AG08395 (cell line): ENCODE data around the gene SORCS2.

Experiments
- DNase-seq: peaks from one replicate; pipeline ENCODE4 v3.0.0; 2012; ENCODE audit warnings: mixed read lengths, low spot score

SORCS2 gene

GRCh38 chr4:7637139-7637538, 444.8 kb downstream of the SORCS2 start:
- DNase-seq = no peak

GRCh38 chr4:7637971-7638370, 445.6 kb downstream of the SORCS2 start:
- no peak for DNase-seq

GRCh38 chr4:7638489-7638888, 446.2 kb downstream of the SORCS2 start:
- DNase-seq = no peak

GRCh38 chr4:7638984-7639789, 446.8 kb downstream of the SORCS2 start:
- no peak for DNase-seq

- DNase-seq = no peak
Measured at GRCh38 chr4:7640136-7640535, 447.8 kb downstream of the SORCS2 start.

GRCh38 chr4:7641712-7642111, 449.4 kb downstream of the SORCS2 start:
- DNase-seq = no peak

- DNase-seq = no peak
Measured at GRCh38 chr4:7642741-7643458, 450.6 kb downstream of the SORCS2 start.

GRCh38 chr4:7645158-7645557, 452.8 kb downstream of the SORCS2 start:
- no peak for DNase-seq

GRCh38 chr4:7645956-7646355, 453.6 kb downstream of the SORCS2 start:
- no peak for DNase-seq

GRCh38 chr4:7646384-7647061, 454.2 kb downstream of the SORCS2 start:
- no peak for DNase-seq

GRCh38 chr4:7647186-7647585, 454.8 kb downstream of the SORCS2 start:
- no peak for DNase-seq

- peak; percentile 63 for DNase-seq
Measured at GRCh38 chr4:7647600-7648543, 455.5 kb downstream of the SORCS2 start.

- DNase-seq = no peak
Measured at GRCh38 chr4:7648544-7649395, 456.4 kb downstream of the SORCS2 start.

GRCh38 chr4:7649411-7649740, 457.0 kb downstream of the SORCS2 start:
- DNase-seq = no peak

GRCh38 chr4:7649741-7650531, 457.6 kb downstream of the SORCS2 start:
- DNase-seq = peak; percentile 89

- no peak for DNase-seq
Measured at GRCh38 chr4:7650606-7651385, 458.5 kb downstream of the SORCS2 start.

- no peak for DNase-seq
Measured at GRCh38 chr4:7651461-7651921, 459.2 kb downstream of the SORCS2 start.

- DNase-seq = no peak
Measured at GRCh38 chr4:7652006-7652405, 459.7 kb downstream of the SORCS2 start.

- DNase-seq = no peak
Measured at GRCh38 chr4:7652451-7652881, 460.1 kb downstream of the SORCS2 start.
